GM13977 (cell line): ENCODE measurements around the gene RAET1E.

Experiments used
- DNase-seq: peaks from one replicate; pipeline ENCODE4 v3.0.0; 2012; ENCODE audit warnings: low spot score
- CTCF ChIP-seq: IDR thresholded peaks from 2 replicates; pipeline ENCODE4 v1.5.1; 2012; ENCODE audit warnings: mild to moderate bottlenecking, control low read depth; ENCODE audit not compliant: insufficient read depth; ENCODE audit errors: extremely low read depth, missing control alignments
- in situ Hi-C: fragments of 300-500 bp; cut with MboI; formaldehyde crosslinking; loops from one replicate; pipeline ENCODE4 v1.12.0; 2022; ENCODE audit warnings: low sequenced_read_pairs, low pct_unique_long_range_greater_than_20kb, mixed read lengths, inconsistent platforms; ENCODE audit not compliant: unreplicated experiment

RAET1E gene

GRCh38 chr6:149900620-149901443 lies 2.9 kb upstream of the RAET1E start:
- TF ChIP-seq CTCF = no peak
- in situ Hi-C loops = no loop called here
- DNase-seq = no peak

GRCh38 chr6:149899926-149900619 lies 2.2 kb upstream of the RAET1E start:
- in situ Hi-C loops = no loop called here
- no peak for TF ChIP-seq CTCF
- no peak for DNase-seq

GRCh38 chr6:149899486-149899885 lies 1.6 kb upstream of the RAET1E start:
- TF ChIP-seq CTCF = no peak
- in situ Hi-C loops = no loop called here
- no peak for DNase-seq

- DNase-seq = no peak
- in situ Hi-C loops = no loop called here
These were observed 1.1 kb upstream of the RAET1E start for GRCh38 chr6:149898966-149899365.

GRCh38 chr6:149897015-149897697 lies 757 bp downstream of the RAET1E start:
- no peak for TF ChIP-seq CTCF
- DNase-seq = no peak
- in situ Hi-C loops = no loop called here

More at GRCh38 chr6:149898966-149899365, 1.1 kb upstream of the RAET1E start:
- TF ChIP-seq CTCF = no peak

- DNase-seq = no peak
- in situ Hi-C loops = no loop called here
- TF ChIP-seq CTCF = no peak
These were observed 1.4 kb downstream of the RAET1E start for GRCh38 chr6:149896491-149896890.
